ENCODE results near the gene LDLRAD4.

LDLRAD4 gene

GRCh38 chr18:13306583-13306982 is 88.0 kb downstream of the LDLRAD4 start:
- DNase-seq (ENCODE audit: low read depth, low spot score) = no peak

GRCh38 chr18:13308369-13308768 is 89.8 kb downstream of the LDLRAD4 start:
- DNase-seq (ENCODE audit: low read depth, low spot score) = no peak

DNA sequence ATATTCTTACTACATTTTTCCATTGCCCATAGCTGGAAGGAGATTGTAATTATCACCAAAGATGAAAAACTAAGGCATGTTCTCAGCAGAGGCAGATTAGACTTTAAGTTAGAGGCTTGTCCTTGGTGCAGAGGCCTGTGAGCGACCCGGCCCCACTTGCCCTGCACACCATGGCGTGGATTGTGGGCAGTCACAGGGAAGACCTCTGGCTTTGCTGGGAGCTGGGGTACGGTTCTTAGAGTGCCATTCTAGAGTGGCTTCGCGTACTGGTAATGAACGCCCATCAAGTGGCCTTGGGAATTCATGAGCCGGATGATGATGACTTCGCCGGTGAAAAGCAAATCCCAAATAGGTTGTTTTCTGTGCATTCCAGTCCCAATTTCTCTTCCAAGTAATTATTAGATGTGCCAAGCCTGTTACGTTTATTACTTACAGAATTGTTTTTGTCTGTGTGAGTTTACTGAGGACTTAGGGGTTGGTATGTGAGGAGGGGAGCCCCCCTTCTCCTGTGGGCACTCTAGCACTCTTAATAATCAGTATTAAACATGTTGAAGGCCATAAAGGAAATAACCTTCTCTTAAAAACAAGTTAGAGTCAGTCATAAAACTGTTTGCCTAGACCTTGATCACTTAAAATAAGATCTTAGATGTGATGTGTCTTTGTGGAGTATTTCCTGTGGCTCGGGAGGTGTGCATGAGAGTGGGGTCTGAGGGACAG is 90.6 kb downstream of the LDLRAD4 start:
- DNase-seq (ENCODE audit: low read depth, low spot score) = no peak

DNA sequence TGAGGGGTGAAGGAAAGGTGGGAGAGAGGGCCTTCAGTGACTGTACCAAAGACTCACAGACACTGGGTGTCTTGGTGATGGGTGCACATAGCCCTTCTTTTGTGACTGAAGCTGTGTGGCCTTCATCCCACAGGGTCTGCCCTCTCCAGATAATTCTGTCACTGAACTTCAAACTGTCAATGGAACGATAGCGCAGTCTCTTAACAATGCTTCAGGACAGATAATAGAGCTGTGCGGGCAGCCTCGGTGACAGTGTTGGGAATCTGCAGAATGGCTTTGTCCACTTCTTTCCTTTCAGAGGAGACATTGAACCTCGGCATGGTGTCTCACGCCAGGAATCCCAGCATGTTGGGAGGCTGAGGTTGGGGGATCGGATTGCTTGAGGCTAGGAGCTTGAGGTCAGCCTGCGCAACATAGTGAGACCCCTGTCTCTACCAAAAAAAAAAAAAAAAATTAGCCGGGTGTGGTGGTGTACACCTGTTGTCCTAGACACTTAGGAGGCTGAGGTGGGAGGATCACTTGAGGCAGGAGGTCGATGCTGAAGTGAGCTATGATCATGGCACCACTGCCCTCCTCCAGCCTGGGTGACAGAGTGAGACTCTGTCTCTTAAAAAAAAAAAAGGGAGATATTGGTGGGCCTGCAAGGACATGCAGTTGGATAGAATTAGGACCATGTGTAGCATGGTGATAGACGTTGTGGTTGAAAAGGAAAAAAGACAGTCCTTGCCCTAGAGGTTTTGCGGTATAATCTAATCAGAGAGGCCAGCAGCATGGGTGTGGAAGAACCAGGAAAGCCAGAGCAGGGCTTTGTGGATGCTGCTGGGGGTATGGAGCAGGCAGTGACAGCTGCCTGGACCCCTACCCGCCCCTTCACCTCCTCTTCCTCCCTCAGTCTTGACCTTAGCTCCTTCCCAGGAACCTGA is 91.4 kb downstream of the LDLRAD4 start:
- no peak for DNase-seq (ENCODE audit: low read depth, low spot score)

DNA sequence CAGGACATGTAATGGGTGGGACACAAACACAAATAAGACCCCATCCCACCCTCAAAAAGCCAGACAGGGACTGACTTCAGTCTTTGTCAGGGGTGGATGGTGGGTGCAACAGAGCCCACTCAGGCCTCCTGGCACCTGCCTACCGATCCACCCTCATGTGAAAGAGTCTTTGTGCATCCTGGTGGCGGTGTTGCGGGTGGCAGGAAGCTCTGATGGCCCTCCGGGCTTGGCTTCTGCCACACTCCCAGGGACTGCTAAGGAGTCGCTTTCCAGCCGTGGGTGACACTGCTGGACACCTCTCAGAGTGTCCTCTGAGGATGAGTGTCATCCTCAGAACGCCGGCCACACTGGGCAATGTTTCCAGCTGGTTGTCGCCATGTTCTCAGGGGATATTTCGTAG is 92.6 kb downstream of the LDLRAD4 start:
- no peak for DNase-seq (ENCODE audit: low read depth, low spot score)

- DNase-seq (ENCODE audit: low read depth, low spot score) = no peak
Measured at GRCh38 chr18:13312515-13312914, 94.0 kb downstream of the LDLRAD4 start.

GRCh38 chr18:13313006-13313686 is 94.6 kb downstream of the LDLRAD4 start:
- DNase-seq (ENCODE audit: low read depth, low spot score) = no peak

DNA sequence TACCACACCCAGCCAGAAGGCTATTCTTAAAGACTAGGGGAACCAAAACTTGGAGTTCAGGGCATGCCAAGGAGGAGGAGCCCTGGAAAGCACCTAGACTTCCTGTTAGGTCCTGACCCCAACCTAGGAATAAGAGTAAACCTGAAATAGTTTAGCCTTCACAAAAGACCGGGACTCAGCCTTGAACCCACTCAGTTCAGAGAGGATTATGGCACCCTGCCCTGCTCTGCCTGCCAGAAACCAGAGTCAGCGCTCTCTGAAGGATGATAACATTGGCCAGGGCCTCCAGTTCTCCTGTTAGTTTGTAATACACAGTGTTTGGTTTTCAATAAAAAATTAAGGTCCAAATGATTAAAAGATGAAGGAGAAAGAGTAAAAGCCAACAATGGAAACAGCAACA is 96.4 kb downstream of the LDLRAD4 start:
- no peak for DNase-seq (ENCODE audit: low read depth, low spot score)

GRCh38 chr18:13316063-13316462 is 97.5 kb downstream of the LDLRAD4 start:
- no peak for DNase-seq (ENCODE audit: low read depth, low spot score)

DNA sequence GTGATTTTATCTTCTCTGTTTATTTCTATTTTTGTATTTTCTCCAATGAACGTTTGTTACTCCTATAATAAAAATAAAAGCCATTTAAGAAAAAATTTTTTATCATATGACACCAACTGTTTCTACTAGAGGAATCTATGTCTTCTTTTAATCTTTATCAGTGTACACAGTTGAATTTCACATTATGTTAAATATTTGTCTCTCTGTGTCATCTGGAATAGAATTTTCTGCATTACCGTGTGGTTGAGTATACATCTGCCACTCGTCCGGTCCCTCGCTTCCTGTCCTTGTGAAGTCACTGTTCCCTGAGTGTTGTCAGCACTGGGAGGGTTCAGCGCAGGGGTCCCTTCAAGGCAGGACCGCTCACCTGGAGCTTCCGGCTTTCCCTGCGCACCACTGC is 99.2 kb downstream of the LDLRAD4 start:
- no peak for DNase-seq (ENCODE audit: low read depth, low spot score)

- no peak for DNase-seq (ENCODE audit: low read depth, low spot score)
Measured at GRCh38 chr18:13318731-13319501, 100.4 kb downstream of the LDLRAD4 start.

DNA sequence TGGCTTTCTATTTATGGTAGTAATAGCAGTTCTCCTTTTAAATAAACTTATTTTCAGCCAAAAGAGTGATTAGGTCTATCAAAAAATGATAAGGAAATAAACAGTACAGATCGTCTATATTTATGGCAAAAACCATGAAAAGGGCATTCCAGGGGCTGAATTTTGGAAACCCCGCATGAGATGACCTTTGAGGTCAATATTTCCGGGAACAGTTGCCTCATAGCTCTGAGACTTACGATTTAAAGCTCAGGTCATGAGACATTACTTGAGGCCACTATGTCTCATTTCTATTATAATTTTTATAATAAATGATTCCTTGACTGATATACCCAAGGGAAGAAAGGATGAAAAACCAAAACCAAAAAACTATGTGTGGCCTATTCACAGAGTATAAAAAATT is 101.1 kb downstream of the LDLRAD4 start:
- DNase-seq (ENCODE audit: low read depth, low spot score) = no peak

- no peak for DNase-seq (ENCODE audit: low read depth, low spot score)
Measured at GRCh38 chr18:13320096-13320495, 101.5 kb downstream of the LDLRAD4 start.

DNA sequence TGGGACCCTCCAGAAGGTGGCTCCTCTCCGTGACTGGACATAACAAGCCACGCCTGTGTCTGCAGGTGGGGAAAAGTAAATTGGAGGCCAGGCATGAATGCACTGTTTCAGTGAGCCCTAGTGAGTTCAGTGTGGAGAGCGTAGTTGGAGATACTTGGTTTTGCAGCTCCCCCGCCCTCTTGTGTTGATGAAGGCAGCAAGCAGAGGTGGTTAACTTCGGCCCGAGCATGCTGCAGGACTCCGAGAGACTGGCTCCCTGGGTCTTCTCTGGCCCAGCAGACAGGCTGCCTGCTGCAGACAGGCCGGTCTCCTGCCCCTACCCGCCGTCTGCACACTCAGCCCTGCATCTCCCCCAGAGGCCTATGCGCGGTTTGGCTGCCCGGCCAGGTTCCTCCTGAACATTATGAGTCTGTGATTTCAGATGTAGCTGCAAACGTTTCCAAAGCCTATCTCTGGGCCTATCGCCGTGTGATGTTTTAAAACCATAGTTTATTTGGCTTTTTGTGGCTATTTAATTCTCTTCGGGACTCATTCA is 102.4 kb downstream of the LDLRAD4 start:
- no peak for DNase-seq (ENCODE audit: low read depth, low spot score)

DNA sequence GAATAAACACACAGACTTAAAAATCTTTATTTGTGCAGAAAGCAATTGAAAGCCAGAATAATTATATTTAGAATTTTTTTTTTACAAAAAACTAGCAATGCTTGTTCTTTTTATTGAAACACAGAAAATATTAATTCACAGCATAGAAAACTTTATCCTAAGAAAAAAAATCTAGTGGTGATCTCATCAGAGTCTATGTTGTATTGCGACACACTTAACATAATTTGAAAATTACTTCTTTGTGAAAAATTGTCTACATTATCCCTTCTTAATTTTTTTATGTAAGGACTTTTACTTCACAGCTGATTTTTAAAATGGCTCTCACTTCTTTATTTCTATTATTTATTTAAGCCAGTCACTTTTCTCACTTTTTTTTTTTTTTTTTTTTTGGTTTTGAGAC is 103.4 kb downstream of the LDLRAD4 start:
- DNase-seq (ENCODE audit: low read depth, low spot score) = no peak

GRCh38 chr18:13323186-13323585 is 104.6 kb downstream of the LDLRAD4 start:
- DNase-seq (ENCODE audit: low read depth, low spot score) = no peak

DNA sequence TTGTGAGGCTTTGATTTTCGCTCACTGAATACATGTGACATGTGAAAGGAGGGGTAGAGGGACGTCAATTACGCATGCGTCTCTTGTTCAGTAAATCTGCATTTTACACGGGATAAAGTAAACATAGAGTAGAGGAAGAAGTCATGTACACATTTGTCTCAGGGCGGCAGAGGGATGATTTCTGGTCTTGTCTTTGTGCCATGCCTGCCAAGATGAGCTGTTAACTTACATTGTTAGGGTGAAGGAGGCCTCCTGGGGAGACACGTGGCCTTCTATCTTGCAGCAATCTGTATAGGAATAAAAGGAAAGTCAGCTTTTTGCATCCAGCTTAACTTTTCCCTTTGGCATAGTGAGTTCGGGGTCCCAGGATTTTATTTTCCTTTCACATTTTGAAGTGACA is 106.3 kb downstream of the LDLRAD4 start:
- DNase-seq (ENCODE audit: low read depth, low spot score) = no peak

DNA sequence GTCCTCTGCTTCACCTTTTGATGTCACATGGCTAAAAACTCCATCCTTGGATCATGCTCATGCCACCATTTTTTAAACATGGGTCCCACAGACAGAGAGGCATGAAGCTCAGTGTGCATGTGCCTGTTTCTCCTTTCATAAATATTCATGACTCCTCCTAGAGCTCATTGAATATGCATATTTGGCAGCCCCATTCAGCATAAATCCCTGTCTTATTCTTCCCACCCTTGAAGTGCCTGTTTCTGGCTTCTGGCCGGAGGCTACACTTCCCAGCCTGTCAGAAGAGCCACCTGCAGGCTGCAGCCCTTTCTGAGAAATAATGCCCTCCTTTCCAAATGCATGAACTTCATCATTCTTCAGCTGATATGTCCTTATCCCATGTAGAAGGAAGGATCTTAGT is 109.7 kb downstream of the LDLRAD4 start:
- no peak for DNase-seq (ENCODE audit: low read depth, low spot score)

GRCh38 chr18:13330996-13331395 is 112.4 kb downstream of the LDLRAD4 start:
- no peak for DNase-seq (ENCODE audit: low read depth, low spot score)

DNA sequence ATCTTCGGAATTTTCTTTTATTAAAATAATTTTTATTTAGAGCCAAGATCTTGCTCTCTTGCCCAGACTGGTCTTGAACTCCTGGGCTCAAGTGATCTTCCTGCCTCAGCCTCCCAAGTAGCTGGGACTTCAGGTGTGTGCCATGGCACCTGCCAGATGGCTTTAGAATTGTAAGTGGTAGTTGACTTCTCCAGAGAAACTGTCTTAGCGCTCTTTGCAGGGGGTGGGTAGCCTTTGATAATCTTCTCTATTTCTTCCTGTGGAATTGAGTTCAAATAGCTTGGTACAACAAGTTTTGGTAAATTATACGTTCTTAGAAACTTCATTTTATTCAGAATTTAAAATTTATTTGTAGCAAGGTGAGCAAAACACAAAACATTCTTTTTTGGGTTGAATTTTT is 113.3 kb downstream of the LDLRAD4 start:
- DNase-seq (ENCODE audit: low read depth, low spot score) = no peak

- no peak for DNase-seq (ENCODE audit: low read depth, low spot score)
Measured at GRCh38 chr18:13332874-13333273, 114.3 kb downstream of the LDLRAD4 start.
